VCaP (cell line): ENCODE measurements around the gene MADCAM1.

ENCODE experiments used
- H3K27ac ChIP-seq: fragments of 450-650 bp; 2 replicates; pipeline ENCODE4 v1.5.1; 2017
- CTCF ChIP-seq: fragments of 450-650 bp; conservative IDR thresholded peaks from 2 replicates; pipeline ENCODE4 v1.5.1; 2017; ENCODE audit warnings: mild to moderate bottlenecking, moderate library complexity

The MADCAM1 gene

GRCh38 chr19:501646-502045, 5.4 kb downstream of the MADCAM1 start:
- no peak for TF ChIP-seq CTCF
- H3K27ac ChIP-seq: no peak overlapping the region

DNA sequence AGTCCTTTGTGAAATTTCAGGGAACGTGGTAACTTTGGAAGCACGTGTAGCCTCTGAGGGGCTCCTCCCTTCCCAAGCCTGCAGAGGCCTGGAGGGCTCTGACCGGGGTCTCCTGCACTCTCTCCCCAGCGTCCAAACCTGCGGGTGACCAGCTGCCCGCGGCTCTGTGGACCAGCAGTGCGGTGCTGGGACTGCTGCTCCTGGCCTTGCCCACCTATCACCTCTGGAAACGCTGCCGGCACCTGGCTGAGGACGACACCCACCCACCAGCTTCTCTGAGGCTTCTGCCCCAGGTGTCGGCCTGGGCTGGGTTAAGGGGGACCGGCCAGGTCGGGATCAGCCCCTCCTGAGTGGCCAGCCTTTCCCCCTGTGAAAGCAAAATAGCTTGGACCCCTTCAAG, 8.3 kb downstream of the MADCAM1 start:
- TF ChIP-seq CTCF: no peak
- no peak overlapping the region for H3K27ac ChIP-seq

- TF ChIP-seq CTCF: peak; percentile 95
- H3K27ac ChIP-seq: peak overlapping the region; percentile 82
Observed at GRCh38 chr19:506404-507285, 10.4 kb downstream of the MADCAM1 start.

DNA sequence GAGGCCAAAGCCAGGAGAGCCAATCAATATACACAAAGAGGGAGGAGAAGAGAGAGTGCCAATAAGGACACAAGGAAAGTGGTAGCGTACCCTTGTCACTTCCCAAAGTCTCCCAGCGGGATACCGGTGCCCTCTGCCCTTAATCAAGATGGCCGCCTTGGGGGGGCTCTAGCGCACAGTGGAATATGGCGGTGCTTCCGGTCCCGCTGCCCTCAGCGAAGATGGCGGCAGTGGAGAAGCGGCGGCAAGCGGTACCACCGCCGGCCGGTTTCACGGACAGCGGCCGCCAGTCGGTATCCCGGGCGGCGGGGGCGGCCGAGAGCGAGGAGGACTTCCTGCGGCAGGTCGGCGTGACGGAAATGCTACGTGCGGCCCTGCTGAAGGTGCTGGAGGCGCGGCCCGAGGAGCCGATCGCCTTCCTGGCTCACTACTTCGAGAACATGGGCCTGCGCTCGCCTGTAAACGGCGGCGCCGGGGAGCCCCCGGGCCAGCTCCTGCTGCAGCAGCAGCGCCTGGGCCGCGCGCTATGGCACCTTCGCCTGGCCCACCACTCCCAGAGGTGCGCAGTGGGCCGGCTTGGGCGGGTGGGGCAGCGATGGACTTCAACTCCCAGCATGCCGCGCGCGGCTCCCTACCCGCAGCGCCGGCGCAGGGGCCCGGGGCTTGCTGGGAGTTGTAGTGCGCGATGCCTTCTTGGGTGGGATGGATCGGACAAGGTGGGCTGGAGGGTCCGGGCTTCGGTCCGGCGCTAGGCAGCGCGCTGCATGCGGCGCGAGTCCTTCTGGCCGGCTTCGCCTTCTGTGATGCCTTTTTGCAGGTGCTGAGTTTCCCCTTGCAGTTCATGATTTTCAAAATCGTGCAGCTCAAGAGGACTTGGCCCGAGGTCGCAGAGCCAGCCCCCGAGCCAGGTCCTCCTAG, 11.3 kb downstream of the MADCAM1 start, which contains the start of gene TPGS1:
TSS of gene TPGS1 (plus strand) at position 212 of the 918 bp plus-strand sequence. CDS start at position 222, 10 bp downstream.
- H3K27ac ChIP-seq: peak within 1 kb of the TSS; percentile 82
- no peak for TF ChIP-seq CTCF

DNA sequence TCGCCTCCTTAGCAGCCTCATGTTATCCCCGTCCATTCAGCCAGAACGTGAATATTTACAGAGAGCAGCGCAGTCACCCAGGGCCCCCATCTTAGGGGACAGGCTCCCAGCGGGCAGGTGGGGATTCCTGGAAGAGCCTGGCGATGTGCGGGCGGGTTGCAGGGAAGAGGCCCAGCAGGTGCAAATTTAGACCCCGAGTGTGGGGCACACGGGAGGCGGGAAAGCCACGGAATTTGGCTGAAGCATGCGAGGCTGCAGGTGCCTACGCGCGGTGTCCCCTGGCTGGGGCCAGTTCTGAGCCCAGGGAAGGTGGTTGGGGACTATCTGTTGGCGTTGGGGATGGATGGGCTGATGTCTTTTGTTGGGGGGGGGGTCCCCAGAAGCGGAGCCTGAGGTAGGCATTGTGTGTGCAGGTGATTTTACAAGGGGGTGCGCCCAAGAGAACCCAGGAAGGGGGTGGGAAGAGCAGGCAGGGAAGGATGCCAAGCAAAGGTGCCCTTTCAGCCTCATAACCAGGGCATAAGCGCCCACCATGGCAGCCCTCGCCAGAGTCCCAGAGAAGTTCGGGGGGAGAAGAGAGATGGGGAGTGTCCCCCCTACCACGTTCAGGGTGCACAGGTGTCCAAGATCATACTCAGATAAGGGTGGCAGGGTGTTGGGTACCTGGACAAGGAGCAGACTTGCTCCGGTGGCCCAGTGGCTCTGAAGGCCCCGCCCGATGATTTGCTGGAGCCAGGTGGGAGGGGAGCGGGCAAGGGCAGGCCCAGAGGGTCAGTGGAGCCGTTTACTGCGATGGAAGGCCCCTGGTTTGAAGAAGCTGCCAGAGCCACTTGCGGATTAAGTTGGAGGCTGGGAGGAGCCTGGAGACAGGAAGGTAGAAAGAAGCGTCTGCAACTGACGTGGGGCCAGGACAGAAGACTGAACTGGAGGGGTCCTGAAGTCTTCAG, 12.2 kb downstream of the MADCAM1 start:
- H3K27ac ChIP-seq: peak overlapping the region; percentile 82; the same call in 1 of the 2 replicates
- TF ChIP-seq CTCF: no peak

- no peak overlapping the region for H3K27ac ChIP-seq
Observed at GRCh38 chr19:510606-511100, 14.4 kb downstream of the MADCAM1 start.

More at GRCh38 chr19:510606-511100, 14.4 kb downstream of the MADCAM1 start:
- peak; percentile 83 for TF ChIP-seq CTCF
